ENCODE measurements around the gene FASN.

The FASN gene

GRCh38 chr17:82056729-82057621 lies 41.1 kb downstream of the FASN start:
- no peak for DNase-seq (ENCODE audit: low read depth)

GRCh38 chr17:82055965-82056728 lies 41.9 kb downstream of the FASN start:
- DNase-seq (ENCODE audit: low read depth), result no peak

- DNase-seq (ENCODE audit: low read depth), result no peak
Measured at GRCh38 chr17:82055023-82055964, 42.7 kb downstream of the FASN start.

- DNase-seq (ENCODE audit: low read depth), result no peak
Measured at GRCh38 chr17:82054351-82055022, 43.5 kb downstream of the FASN start.

- no peak for DNase-seq (ENCODE audit: low read depth)
Measured at GRCh38 chr17:82053556-82054263, 44.3 kb downstream of the FASN start.

- DNase-seq (ENCODE audit: low read depth), result no peak
Measured at GRCh38 chr17:82053130-82053529, 44.9 kb downstream of the FASN start.

GRCh38 chr17:82052638-82053059 lies 45.4 kb downstream of the FASN start:
- no peak for DNase-seq (ENCODE audit: low read depth)

GRCh38 chr17:82051776-82052637 lies 46.0 kb downstream of the FASN start, which contains the start of the genes GPS1 and RFNG:
TSS of gene GPS1 (plus strand) at chr17:82051898. CDS start at chr17:82051932, 34 bp downstream.
TSS of gene RFNG (minus strand) at chr17:82051811. CDS start at chr17:82051766, 45 bp downstream.
- DNase-seq (ENCODE audit: low read depth), result peak; percentile 73

- no peak for DNase-seq (ENCODE audit: low read depth)
Measured at GRCh38 chr17:82050761-82051641, 47.0 kb downstream of the FASN start.

GRCh38 chr17:82050152-82050760 lies 47.8 kb downstream of the FASN start:
- DNase-seq (ENCODE audit: low read depth), result no peak

- DNase-seq (ENCODE audit: low read depth), result no peak
Measured at GRCh38 chr17:82049521-82049971, 48.5 kb downstream of the FASN start.

- no peak for DNase-seq (ENCODE audit: low read depth)
Measured at GRCh38 chr17:82049106-82049505, 48.9 kb downstream of the FASN start.

GRCh38 chr17:82048571-82048971 lies 49.5 kb downstream of the FASN start:
- no peak for DNase-seq (ENCODE audit: low read depth)

GRCh38 chr17:82047914-82048570 lies 50.0 kb downstream of the FASN start:
- no peak for DNase-seq (ENCODE audit: low read depth)

GRCh38 chr17:82047379-82047778 lies 50.7 kb downstream of the FASN start:
- DNase-seq (ENCODE audit: low read depth), result no peak

GRCh38 chr17:82046903-82047302 lies 51.1 kb downstream of the FASN start:
- DNase-seq (ENCODE audit: low read depth), result no peak

- DNase-seq (ENCODE audit: low read depth), result no peak
Measured at GRCh38 chr17:82045936-82046484, 52.0 kb downstream of the FASN start.
